ENCODE results near the gene TXNDC15. TPM values are rescaled to one million over a fixed set of nuclear protein-coding genes. Genes with fewer than 3 reads are reported as not detected.

The TXNDC15 gene
- total and polyA plus RNA-seq, 8 donors = 61.7 to 88.9 (median 75.7) TPM

DNA sequence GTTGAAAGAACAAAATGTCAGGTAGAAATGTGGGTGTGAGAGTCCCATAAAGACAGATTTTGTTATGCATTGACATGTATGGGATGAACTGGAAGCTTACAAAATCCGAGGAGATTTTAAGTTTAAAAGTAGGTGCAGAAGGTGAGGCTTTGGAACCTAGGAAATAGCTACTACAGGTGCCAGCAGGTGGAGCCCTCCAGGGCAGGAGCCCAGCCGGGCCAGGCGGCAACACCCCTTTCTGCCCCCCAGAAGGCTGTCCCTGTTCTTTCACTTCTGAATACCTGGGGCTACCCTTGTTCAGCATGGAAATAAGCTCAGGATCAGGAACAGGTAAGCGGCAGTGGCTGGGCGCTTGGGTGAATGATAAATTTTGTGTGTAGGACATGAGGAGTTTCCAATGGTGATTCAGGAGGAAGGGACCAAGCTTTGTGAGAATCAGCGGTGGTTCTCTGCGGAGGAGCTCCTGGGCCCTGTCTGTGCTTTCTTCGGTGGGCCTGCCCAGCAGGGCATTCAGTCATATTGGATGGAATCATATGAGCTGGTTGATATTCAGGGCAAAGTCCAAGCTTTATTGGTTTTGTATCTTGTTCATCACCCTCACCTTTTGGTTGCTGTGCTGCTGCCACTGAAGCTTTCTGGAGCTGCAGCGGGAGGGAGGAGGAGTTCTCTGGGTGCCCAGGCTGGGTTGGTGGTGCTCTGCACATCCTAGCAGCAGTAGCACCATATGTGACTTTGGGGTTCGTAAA is 43.1 kb downstream of the TXNDC15 start:
- intact Hi-C loops (cut with DNase I) = no loop called here
- Histone ChIP-seq H3K4me1 (no peaks in the 10 kb centered on the region), H3K9me3 (no peaks in the 10 kb centered on the region), H3K27me3 (no peaks in the 10 kb centered on the region), H3K4me3 (no peak overlapping the region), H3K27ac (no peak overlapping the region), H3K36me3 (peaks cover 0 to 48% of the 10 kb centered on the region in 2 donors)
- ATAC-seq (no peak), DNase-seq (no peak)
- TF ChIP-seq, protein P1, sequence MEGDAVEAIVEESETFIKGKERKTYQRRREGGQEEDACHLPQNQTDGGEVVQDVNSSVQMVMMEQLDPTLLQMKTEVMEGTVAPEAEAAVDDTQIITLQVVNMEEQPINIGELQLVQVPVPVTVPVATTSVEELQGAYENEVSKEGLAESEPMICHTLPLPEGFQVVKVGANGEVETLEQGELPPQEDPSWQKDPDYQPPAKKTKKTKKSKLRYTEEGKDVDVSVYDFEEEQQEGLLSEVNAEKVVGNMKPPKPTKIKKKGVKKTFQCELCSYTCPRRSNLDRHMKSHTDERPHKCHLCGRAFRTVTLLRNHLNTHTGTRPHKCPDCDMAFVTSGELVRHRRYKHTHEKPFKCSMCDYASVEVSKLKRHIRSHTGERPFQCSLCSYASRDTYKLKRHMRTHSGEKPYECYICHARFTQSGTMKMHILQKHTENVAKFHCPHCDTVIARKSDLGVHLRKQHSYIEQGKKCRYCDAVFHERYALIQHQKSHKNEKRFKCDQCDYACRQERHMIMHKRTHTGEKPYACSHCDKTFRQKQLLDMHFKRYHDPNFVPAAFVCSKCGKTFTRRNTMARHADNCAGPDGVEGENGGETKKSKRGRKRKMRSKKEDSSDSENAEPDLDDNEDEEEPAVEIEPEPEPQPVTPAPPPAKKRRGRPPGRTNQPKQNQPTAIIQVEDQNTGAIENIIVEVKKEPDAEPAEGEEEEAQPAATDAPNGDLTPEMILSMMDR (IDR thresholded peaks at IDR 0.05) = no peak

DNA sequence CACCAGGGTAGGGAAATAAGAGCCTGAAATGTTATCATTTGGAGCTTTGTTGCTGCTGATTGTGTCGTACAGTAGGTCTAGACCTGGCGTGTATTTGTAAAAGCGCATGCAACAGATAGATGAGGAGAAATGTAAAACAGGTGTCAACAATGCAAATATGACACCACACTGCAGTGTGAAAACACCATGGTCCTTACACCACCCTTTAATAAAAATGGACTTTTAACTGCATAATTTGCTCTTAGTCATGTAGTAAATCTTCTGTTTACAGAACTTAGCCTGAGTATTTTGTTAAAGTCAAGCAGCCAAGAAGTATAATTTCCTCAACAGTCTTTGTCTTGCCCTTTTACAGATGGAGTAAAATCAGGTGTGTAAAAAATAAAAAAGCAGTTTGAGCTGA is 44.7 kb downstream of the TXNDC15 start:
- no peaks in the 10 kb centered on the region for H3K27me3 ChIP-seq
- TF ChIP-seq, protein P1 (IDR thresholded peaks at IDR 0.05) = no peak
- DNase-seq (no peak), ATAC-seq (no peak)
- H3K36me3 ChIP-seq = peaks cover 0 to 36% of the 10 kb centered on the region in 2 donors
- H3K9me3 ChIP-seq = no peaks in the 10 kb centered on the region
- H3K4me3 ChIP-seq = no peak overlapping the region
- no peak overlapping the region for H3K27ac ChIP-seq
- no peaks in the 10 kb centered on the region for H3K4me1 ChIP-seq
- intact Hi-C loops (cut with DNase I) = no loop called here

DNA sequence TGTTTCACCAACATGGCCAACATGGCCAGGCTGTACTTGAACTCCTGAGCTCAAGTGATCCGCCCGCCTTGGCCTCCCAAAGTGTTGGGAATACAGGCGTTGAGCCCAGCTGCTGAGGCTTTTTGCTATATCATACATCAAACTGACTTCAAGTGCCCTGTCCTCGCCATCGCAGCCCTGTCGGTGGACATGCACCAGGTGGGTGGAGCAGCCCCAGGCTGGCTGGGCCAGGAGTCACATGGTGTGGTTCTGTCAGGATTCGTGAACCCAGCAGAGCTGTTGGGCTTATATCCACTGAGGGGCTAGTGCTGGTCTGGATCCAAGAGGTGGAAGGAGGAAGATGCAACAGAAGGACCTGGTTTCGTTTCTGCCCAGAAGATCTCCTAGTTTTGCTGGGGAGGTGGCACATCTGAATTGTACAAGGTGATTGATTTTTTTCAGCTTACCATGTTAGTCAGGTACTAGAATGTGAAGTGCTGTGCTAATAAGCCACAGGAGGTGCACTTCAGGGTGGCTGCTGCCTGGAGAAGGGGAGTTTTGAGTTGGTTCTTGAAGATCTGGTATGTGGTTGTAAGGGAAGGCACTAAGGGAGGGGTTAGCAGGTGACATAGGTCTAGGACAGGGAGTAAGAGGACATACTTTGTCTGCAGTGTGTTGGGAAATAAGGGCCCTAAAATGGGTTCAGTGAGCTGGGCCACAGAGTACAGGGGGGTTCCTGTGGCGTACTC is 46.8 kb downstream of the TXNDC15 start:
- Histone ChIP-seq H3K9me3 (no peaks in the 10 kb centered on the region), H3K4me1 (no peaks in the 10 kb centered on the region), H3K27ac (no peak overlapping the region), H3K4me3 (no peak overlapping the region), H3K27me3 (no peaks in the 10 kb centered on the region), H3K36me3 (peaks cover 0 to 15% of the 10 kb centered on the region in 2 donors)
- no peak for DNase-seq
- TF ChIP-seq, protein P1 (IDR thresholded peaks at IDR 0.05) = no peak
- peak; percentile 36 for ATAC-seq
- intact Hi-C loops (cut with DNase I) = no loop called here

DNA sequence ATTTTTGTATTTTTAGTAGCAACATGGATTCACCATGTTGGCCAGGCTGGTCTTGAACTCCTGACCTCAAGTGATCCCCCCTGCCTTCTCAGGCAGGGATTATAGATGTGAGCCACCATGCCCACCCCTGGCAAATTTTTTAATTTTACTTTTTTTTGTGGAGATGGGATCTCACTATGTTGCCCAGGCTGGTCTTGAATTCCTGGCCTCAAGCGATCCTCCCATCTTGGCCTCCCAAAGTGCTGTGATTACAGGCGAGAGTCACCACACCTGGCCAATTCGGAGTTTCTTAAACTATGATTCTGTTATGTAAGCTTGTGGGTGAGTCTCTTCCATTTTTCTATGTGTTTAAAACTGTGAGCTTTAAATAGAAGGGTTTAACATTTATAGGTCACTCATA is 58.3 kb downstream of the TXNDC15 start:
- intact Hi-C loops (cut with DNase I) = no loop called here
- Histone ChIP-seq H3K27ac (no peak overlapping the region), H3K4me1 (no peaks in the 10 kb centered on the region), H3K9me3 (no peaks in the 10 kb centered on the region), H3K36me3 (peaks cover 0 to 58% of the 10 kb centered on the region in 2 donors), H3K4me3 (no peak overlapping the region), H3K27me3 (no peaks in the 10 kb centered on the region)
- no peak for ATAC-seq
- DNase-seq = no peak
- TF ChIP-seq, protein P1 (IDR thresholded peaks at IDR 0.05) = no peak

DNA sequence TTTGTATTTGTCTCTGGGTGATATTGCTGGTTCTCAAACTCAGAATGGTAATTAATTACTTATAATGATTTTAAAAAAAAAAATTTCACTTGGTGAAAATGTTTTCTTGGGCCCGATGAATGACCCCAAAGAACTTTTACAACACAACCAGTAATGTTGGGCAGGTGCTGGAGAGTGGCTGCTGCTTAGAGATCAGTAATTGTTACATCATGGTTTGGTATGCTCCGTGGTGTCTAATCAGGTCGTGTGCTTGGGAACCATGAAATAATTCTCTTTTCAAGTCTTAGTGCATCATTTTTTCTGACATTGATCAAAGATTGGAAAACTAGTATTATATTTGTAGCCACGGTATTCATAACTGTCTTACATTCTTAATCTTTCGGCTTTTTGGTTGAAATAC is 60.0 kb downstream of the TXNDC15 start:
- H3K27ac ChIP-seq = no peak overlapping the region
- H3K4me3 ChIP-seq = no peak overlapping the region
- H3K36me3 ChIP-seq = peaks cover 0 to 65% of the 10 kb centered on the region in 2 donors
- DNase-seq (no peak), ATAC-seq (no peak)
- H3K27me3 ChIP-seq = no peaks in the 10 kb centered on the region
- H3K4me1 ChIP-seq = no peaks in the 10 kb centered on the region
- H3K9me3 ChIP-seq = no peaks in the 10 kb centered on the region
- intact Hi-C loops (cut with DNase I) = no loop called here
- TF ChIP-seq, protein P1 (IDR thresholded peaks at IDR 0.05) = no peak
